ENCODE measurements around the gene ZSCAN10. TPM values are rescaled to one million over a fixed set of nuclear protein-coding genes. Genes with fewer than 3 reads are reported as not detected.

The ZSCAN10 gene
- total RNA-seq, 1 donor from 2014 or later = not detected

DNA sequence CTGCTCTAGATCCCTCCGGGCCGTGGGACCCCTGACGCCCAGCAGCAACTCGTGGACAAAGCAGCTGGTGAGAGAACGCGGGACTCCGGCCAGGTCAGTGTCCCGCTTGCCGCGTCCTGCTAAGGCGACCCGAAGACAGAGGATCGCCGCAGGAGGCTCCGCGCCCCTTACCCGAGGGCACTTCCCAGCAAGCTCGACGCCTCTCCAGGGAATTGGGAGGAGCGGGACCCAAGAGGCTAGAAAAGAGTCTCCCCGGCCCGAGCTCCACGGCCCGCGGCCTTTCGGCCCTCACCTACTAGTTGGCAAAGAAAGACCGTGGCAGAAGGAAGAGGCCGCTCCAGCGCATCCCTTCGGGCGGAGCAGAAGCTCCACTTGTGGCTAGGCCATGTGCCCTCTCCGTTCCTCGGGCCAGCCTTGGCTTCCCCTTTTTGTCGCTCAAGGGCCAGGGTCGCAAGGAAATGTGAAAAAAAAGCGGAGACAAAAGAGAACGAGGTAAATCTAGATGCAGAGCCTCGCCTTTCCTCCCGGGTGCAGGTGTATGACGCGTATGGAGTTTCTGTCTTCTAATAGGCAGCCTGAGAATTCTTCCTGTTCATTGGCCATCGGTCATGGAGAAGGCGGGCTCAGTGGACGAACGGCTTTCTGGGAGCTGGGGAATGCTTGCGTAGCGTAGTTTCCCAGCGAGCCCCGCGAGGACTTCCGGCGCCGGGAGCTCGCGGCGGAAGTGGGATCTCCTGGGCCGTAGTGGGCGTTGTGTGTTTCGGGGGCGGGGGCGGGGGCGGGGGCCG lies 35.4 kb upstream of the ZSCAN10 start, which contains the start of gene ZNF213:
Gene ZNF213, plus strand, starts transcription at position 692 of the 788 bp plus-strand sequence. CDS start 2,252 bp downstream, outside the sequence.
- DNase-seq (ENCODE audit: low read depth in 2 of 2) = peak; percentile 97 to 99

DNA sequence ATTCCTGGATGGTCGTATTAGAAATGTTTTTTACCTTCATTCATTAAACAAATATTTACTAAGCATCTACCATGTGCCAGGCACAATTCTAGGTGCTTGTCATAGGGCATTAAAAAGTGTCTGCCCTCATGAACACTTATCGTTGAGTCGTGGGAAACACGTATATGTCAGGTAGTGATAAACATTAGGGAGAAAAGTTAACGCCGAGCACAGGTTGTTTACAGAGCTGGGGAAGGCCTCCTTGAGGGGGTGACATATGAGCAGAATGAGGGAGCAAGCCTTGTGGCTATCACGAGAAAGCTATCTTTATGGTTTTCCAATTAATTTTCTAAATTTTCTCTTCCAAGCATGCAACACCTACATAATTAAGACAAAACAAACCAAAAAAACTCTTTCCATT lies 34.8 kb upstream of the ZSCAN10 start:
- DNase-seq (ENCODE audit: low read depth in 2 of 2) = no peak

DNA sequence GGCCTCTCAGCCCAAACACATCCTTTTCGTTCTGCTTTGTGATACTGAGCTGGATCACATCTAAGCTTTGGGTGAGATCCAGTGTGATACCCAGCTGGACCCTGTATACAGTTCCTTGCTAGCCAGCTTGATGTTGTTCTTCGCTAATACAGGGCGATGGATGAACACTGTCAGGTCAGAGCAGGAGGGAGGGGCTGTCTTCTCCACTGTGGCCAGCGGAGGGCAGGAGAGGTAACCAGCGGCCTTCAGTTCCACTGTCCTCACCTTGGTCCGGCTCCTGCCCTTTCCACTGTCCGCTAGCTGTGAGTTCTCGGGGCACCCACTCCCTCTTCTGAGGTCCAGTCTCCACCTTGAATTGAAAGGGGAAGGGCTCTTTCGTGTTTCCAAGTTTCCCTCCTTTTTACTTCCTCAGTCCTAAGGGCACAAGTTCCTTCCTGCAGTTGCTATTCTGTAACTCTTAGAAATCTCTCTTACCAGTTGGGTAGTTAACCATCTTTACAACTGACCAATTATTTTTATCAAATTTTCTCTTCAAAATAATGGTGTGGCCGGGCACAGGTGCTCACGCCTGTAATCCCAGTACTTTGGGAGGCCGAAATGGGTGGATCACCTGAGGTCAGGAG lies 32.8 kb upstream of the ZSCAN10 start:
- DNase-seq (ENCODE audit: low read depth in 2 of 2) = peak; percentile 31 to 62

DNA sequence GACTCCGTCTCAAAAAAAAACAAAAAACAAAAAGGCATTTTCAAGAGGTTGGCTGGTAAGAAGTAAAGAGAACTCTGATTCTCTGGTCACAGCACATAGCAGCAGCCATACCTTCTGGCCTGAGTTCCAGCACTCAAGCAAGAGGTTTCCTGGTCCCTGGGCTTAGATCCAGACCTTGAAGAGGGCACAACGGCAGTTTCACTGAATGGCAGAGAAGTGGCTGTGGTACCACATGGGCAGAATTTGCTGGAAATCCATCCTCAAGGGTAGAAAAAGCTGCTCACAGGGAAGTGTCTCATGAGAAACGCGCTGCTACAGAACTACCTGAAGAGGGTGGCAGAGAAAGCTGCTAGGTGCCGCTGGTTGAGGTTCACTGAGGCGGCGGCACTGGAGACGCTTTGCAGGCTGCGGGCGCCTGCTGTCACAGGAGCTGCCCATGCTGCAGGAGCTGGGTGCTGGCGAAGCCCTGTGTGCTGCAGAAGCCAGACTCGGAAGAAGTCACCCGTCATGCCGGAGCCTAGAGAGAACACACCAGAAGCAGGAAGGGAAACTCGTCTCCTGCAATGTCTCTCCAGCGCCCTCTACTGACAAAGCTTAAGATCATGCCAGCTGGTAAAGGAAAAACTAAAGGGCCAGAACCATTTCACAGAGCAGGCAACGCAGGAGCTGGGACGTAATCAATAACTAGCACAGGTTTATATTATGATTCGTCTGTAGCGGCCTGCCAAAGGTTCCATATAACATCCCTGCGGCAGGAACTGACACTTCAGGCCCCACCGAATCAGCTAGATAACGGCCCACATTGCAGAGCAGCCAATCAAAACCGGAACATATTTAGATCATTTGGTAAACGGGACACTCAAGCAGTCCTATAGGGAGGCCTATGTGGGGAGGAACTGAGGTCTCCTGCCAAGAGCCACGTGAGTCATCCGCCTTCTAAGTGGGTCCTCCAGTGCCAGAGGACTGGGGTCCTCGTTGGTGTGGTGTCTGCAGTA lies 30.3 kb upstream of the ZSCAN10 start:
- peak; percentile 76 to 88 for DNase-seq (ENCODE audit: low read depth in 2 of 2)

DNA sequence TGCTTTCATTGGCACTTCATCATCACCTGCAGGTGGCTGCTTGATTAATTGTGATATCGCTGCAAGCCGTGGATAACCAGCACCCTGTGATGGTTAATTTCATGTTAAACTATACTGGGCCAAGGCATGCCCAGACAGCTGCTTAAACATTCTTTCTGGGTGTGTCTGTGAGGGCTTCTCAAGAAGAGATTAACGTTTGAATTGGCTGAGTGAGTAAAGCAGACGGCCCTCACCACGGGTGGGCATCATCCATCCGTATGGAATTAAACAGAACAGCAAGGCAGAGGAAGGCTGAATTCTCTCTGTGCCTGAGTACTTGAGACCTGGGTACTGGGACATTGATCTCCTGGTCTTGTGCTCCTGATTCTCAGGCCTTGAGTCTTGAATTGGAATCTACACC lies 28.7 kb upstream of the ZSCAN10 start:
- no peak for DNase-seq (ENCODE audit: low read depth in 2 of 2)

DNA sequence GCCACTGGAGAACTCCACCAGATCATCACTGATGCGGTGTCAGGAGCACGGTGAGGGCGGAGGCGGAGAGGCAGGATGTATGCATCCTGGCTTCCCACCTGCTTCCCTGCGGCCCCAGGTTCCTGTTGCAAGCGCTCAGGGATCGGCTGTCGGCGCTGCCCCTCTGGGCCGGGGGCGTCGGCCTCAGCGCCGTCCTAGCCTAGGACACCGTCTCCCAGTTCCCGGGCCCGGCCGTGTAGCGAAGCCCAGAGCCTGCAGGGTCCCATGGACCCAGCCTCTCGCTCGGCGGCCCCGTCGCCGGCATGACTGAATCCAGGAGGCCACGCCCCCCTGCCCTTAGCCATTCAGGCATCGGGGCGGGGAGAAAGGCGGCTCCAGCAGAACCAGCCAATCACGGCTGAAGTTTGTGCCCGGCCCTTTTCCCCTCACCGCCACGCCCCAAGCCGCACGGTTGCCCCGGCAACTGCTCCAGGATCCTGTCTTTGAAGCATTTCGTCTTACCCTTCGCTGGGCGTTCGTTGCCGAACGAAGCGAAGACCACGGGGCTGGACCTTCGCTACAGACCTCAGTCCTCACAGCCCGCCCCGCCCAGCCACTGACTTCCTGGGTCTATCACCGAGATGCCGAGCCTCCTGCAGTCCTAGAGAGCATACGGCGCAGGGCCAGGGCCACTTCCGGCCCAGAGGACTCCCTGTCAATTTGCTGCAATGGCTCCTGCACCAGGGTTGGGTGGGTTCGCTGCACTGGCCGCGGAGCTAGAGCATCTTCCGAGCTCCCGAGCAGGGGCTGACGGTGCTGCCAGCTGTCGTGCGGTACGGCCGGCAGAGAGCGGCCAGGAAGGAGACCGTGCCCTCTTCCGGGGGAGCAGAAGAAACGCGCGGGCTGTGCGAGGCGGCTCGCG lies 25.1 kb upstream of the ZSCAN10 start:
- peak; percentile 75 to 94 for DNase-seq (ENCODE audit: low read depth in 2 of 2)

DNA sequence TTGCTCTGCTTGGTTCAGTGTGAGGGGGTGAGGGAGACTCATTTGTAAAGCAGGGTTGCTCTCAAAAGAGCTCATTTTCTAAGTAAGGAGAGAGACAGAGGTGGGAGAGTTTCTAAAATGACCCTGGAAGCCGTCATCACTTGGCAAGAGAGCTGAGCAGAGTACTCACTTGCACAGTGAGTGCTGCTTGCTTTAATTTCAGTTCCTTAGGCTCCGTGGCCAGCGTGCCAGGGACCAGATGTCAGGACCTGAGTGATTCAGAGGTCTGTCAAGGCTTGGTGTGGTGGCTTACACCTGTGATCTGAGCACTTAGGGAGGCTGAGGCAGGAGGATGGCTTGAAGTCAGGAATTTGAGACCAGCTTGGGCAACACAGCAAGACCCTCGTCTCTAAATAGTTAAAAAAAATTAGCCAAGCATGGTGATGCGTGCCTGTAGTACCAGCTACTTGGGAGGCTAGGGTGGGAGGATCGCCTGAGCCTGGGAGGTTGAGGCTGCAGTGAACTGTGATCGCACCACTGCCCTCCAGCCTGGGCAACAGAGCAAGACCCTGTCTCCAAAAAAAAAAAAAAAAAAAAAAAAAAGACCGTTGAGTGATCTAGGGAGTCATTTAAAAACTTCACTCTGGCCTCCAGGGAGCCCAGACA lies 24.0 kb upstream of the ZSCAN10 start:
- no peak for DNase-seq (ENCODE audit: low read depth in 2 of 2)

DNA sequence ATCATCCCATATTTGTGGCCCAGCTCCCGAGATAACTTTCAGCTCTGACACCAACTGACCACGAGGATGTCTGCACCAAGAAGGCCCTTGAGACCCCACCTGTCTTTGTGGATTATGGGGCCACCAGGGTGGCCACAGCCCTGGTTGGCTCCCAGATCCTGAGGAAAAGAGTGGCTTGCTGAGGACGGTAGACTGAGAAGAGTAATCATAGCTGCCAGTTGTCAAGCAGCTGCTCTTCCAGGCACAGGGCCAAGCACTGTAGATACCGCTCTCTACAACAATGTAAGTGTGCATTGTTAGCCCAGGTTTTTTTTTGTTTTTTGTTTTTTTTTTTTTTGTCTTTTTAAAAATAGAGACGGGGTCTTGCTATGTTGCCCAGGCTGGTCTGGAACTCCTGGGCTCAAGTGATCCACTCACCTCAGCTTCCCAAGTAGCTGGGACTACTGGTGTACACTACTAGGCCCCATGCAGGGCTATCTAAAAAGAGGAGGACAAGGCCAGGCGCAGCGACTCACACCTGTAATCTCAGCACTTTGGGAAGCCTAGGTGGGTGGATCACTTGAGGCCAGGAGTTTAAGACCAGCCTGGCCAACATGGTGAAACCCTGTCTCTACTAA lies 22.9 kb upstream of the ZSCAN10 start:
- no peak for DNase-seq (ENCODE audit: low read depth in 2 of 2)

DNA sequence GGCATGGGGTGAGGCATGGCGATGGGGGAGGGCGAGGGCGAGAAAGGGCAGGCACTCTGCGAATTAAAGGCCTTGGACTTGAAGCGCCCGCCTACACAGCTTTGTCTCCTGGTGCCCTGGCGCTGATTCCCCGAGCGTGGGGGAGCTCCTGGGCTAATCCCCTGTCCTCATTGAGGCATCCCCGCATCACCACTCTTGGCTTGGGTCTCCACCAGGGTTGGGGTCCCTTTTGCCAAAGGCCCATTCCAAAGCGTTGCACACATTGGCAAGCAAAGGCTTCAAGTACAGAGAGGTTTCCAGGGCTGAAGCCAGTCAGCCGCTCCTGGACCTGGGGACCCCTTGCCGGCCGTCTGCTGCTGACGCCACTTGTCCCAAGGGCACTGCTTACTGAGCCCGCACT lies 21.3 kb upstream of the ZSCAN10 start:
- no peak for DNase-seq (ENCODE audit: low read depth in 2 of 2)

DNA sequence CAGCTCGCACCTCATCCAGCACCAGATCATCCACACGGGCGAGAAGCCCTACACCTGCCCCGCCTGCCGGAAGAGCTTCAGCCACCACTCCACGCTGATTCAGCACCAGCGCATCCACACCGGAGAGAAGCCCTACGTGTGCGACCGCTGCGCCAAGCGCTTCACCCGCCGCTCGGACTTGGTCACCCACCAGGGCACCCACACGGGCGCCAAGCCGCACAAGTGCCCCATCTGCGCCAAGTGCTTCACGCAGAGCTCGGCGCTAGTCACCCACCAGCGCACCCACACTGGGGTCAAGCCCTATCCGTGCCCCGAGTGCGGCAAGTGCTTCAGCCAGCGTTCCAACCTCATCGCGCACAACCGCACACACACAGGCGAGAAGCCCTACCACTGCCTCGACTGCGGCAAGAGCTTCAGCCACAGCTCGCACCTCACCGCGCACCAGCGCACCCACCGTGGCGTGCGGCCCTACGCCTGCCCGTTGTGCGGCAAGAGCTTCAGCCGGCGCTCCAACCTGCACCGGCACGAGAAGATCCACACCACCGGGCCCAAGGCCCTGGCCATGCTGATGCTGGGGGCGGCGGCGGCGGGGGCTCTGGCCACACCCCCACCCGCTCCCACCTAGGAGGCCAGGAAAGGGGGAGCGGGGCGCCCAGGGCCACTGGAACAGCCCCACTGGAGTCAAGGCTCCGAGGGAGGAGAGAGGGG lies 20.8 kb upstream of the ZSCAN10 start:
- DNase-seq (ENCODE audit: low read depth in 2 of 2) = no peak

DNA sequence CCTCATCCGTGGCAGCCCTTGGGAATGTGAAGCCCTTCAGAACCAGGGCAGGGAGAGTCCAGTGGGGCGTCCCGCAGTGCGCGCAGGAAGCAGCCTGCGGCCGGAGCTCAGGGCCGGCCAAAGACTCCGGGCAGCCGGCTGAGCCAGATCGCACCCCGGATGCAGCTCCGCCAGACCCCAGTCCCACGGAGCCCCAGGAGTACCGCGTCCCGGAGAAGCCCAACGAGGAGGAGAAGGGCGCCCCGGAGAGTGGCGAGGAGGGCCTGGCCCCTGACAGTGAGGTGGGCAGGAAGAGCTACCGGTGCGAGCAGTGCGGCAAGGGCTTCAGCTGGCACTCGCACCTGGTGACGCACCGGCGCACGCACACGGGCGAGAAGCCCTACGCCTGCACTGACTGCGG lies 20.2 kb upstream of the ZSCAN10 start:
- no peak for DNase-seq (ENCODE audit: low read depth in 2 of 2)

DNA sequence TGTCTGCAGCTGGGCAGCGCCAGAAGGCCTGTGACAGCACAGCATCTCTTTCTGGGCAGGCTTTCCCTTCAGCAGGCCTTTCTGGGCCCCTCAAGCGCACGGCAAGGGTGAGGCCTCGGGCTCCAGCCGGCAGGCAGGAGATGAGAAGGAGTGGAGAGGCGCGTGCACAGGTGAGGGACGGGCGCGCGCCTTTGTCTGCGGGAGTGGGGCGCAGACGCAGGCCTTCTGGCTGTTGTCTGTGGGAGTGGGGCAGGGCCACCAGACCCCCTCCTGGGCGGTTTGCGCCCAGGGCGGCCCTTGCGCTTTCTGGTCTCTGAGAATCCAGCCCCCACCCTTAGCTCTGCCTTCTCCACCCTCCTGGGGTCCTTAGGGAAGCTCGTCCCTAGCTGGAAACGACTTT lies 19.8 kb upstream of the ZSCAN10 start:
- no peak for DNase-seq (ENCODE audit: low read depth in 2 of 2)

DNA sequence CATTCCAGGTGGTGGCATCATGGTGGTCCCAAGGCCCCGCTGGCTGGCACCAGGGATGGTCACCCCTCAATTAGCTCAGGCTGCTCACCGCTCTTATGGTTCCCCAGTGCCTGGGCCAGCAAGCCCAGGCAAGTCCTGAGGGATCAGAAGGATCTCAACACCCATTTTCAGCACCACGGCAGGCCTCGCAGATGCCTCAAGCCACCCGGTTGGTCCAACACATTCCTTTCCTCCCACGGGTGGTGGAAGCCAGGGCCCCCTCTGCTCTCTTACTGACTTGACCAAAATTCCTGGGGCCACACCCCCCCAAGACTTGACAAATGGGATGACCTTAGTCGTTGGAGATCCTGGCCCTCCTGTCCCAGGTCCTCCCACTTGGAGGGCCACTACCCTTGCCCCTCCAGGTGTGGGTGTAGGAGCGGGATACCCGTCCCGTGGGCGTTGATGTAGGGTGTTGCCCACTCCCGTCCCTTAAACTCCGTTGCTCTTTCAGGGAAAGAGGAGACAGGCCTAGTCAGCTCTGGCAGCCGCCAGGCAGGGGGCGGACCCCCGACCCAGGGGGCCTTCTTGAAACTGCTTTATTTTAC lies 19.2 kb upstream of the ZSCAN10 start:
- DNase-seq (ENCODE audit: low read depth in 2 of 2) = no peak

DNA sequence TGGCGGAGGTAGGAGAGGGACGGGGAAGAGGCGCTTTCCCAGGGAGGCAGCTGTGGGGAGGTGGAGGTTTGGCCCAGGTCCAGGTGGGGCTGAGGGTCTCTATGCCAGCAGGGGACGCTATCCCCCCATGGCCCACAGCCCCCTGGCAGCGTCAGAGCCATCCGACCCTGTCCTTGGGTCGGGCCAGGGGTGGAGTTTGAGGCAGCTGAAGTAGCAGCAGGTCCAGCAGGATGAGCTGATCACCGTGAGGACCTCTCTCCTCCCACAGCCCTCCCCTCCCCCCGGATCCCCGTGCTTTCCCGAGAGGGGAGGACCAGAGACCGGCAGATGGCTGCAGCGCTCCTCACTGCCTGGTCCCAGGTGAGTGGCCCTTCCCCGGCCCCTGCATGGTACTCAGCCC lies 16.5 kb upstream of the ZSCAN10 start:
- no peak for DNase-seq (ENCODE audit: low read depth in 2 of 2)

DNA sequence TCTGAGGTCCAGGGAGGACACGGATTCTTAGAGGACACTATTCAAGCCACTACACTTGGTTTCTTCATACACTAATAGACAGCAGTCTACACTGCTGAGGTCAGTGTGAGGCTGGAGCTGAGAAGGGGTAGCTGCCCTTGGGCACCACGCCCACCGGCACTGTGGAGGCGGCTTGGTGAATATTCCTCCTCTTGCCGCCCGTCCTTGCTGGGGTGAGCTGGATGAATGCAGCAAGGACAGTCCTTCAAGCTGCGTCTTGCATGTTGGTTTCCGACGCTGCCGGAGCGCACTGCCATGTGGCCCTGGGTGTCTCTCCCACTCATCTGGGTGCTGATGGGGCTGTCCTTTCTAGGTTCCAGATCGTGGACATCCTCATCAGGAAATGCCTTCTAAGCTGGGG lies 15.9 kb upstream of the ZSCAN10 start:
- no peak for DNase-seq (ENCODE audit: low read depth in 2 of 2)

DNA sequence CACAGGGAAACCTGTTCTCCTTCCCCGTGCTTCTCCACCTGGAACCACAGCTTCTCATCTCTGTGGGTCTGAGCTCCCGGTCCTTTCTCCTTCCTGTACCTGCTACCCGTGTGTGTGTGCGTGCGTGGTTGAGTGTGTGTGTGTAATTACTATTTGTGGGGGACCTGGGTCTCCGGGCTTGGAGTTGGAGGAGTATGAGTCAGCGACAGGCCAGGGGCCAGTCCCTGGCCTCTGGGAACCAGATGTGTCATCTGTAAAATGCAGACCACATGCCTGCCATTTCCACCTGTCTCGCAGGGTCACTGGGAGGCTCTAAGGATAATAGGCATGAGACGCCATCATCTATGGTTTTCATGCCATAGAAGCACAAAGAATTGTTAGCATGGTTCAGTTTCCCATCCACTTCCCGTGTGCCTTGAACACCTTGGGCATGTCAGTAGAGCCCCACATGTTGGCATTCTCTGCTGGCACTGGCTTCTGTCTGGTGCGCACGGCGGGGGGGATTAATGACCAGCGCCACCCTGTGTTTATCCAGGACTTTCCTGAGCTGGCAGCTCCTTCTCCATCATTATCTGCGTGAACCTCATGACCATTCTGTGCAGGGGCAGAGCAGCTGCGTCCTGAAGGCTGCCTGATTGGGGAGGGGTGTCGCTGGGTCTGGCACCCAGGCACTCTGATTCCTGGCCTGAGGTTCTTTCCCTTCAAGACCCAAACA lies 14.8 kb upstream of the ZSCAN10 start:
- DNase-seq (ENCODE audit: low read depth in 2 of 2) = peak; percentile 33 to 36

DNA sequence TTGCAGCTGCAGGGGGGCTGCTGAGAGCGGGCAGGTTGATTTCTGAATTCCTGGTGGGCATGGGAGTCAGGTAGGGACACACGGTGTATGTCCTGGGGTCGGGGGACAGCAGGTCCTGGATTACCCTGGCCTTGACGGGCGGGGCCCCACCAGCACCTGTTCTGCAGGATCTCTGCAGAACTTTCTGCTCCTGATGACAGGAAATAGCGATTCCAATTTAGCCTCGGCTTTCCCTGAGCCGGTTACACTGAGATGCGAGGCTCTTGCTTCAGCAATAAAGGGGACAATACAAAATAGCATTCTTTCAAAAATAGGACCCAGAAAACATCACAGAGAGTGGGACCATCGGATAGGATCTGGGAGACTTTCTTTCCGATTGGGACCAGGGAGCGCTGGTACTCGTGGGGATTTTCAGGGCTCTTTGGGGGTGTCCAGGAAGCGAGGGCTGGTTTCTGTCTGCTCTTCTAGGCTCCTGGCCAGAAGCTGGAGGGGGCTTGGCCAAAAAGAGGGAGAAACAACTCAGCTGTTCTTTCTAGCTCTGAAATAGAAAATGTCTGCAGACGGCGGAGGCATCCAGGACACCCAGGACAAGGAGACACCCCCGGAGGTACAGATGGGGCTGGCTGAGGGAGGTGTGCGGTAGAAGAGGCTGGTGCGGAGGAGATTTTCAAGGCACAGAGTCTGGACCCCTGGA lies 13.9 kb upstream of the ZSCAN10 start:
- no peak for DNase-seq (ENCODE audit: low read depth in 2 of 2)
